Choroid plexus epithelial cell (primary cell): ENCODE results near the gene HNRNPA1.
A peak's percentile ranks its signal among the peaks of the same experiment; 100 is the strongest.
"Not testable (repeated sequence)": the region's sequence is repeated elsewhere in the genome, so short reads cannot be mapped to it uniquely, and the experiment has no call there.

ENCODE experiments used
- DNase-seq: peaks from one replicate; pipeline ENCODE4 v3.0.0-alpha.2; 2010; ENCODE audit warnings: low read depth
- H3K4me3 ChIP-seq: 2 replicates; pipeline ENCODE4 v1.5.1; 2011; ENCODE audit warnings: low read depth, mild to moderate bottlenecking, control low read depth, low read length, moderate library complexity
- CTCF ChIP-seq: conservative IDR thresholded peaks from 2 replicates; pipeline ENCODE4 v1.5.1; 2011; ENCODE audit warnings: low read depth, mild to moderate bottlenecking, control low read depth, inconsistent platforms, low read length, moderate library complexity

Gene HNRNPA1

DNA sequence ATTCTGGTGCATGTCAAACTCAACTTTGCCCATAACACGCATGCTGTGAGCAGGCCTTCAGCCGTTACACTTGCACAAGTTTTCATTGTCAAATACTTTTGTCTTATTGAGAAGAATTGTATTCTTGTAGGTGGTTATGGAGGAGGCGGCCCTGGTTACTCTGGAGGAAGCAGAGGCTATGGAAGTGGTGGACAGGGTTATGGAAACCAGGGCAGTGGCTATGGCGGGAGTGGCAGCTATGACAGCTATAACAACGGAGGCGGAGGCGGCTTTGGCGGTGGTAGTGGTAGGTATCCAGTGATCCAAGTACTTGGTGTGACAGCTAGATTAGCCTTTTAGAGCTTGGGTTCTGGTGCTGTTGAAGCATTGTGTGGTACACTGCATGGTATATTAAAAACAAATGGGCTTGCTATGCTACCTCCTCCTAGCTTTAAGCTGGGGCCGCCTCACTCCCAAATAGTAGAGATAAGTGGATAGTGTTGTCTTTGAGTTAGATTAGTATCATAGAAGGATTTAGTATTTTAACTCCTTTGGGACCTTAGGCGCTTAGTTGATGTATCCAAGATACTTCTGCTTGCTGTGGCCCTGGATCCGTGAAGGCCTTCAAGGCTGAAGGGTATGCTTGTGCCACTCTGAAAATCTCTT lies 2.5 kb downstream of the HNRNPA1 start:
- no peak for TF ChIP-seq CTCF
- H3K4me3 ChIP-seq: peak overlapping the region; percentile 95
- no peak for DNase-seq

DNA sequence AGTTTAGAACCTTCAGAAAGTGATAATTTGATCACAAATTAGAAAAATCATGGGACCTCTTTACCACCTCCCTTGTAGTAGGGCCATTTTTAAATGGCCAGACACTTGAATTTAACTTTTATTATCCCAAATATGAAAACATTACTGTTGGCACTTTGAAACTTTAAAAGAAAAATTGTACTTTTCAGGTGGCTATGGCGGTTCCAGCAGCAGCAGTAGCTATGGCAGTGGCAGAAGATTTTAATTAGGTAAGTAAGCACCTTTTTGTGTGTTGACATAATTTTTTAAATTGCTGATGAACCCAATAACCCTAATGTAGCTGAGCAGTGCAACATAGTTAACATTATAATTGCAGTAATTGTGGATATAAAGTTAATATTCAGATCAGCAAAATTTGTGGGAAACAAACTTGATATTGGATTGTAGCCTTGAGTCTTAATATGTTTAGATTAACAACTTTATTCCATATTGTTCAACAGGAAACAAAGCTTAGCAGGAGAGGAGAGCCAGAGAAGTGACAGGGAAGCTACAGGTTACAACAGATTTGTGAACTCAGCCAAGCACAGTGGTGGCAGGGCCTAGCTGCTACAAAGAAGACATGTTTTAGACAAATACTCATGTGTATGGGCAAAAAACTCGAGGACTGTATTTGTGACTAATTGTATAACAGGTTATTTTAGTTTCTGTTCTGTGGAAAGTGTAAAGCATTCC lies 3.7 kb downstream of the HNRNPA1 start:
- not testable (repeated sequence) for DNase-seq
- peak overlapping the region; percentile 31 for H3K4me3 ChIP-seq

- TF ChIP-seq CTCF: peak; percentile 47
- peak overlapping the region; percentile 12 for H3K4me3 ChIP-seq
- no peak for DNase-seq
Observed at GRCh38 chr12:54285150-54286041, 4.9 kb downstream of the HNRNPA1 start.

DNA sequence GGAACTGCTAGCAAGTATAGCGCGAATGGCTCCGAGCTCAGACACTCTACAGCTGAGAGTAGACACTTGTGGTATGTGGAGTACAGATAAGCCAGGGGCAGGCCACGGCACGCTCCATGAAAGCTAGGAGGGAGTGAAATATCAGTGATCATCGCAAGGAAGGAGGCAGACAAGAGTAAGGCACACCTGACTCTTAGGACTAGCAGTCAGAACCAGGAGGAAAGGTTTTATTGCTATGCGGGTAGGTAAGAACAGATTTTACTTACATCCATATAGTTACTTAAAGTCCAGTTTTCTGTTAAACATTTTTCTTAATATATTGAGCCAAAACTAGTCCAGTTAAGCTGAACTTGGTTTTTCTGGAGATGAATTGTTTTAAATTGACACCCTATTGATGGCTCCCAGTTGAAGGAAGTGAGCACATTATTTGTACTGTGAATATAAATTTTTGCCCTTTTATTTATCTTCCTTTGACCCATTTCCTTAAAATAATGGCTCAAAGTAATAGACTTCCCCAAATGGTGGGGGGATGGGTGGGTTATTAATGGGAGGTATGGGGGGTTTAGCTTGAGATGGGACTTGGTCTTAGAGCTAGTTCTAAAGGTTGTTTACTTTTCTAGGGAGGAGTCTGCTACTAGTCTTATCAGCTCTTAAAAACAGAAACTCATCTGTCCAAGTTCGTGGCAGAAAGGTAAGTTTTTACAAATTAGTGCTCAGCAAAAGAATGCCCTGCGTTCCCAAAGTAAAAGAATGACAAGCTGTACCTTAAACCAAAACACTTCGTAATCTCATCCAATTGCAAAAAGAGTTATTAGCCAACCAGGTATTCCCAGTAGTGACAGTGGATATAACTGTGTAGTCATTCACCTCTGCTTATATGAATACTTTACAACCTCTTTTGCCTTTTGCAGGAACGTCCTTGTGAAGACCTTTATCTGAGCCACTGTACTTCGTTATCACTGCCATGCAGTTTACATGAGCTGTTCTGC lies 5.8 kb downstream of the HNRNPA1 start:
- TF ChIP-seq CTCF: no peak
- no peak overlapping the region for H3K4me3 ChIP-seq
- DNase-seq: no peak

GRCh38 chr12:54287261-54288157 lies 7.0 kb downstream of the HNRNPA1 start:
- H3K4me3 ChIP-seq: no peak overlapping the region
- DNase-seq: no peak
- TF ChIP-seq CTCF: no peak

GRCh38 chr12:54292083-54292930 lies 11.8 kb downstream of the HNRNPA1 start:
- DNase-seq: no peak
- no peak overlapping the region for H3K4me3 ChIP-seq
- TF ChIP-seq CTCF: no peak
